A673 (cell line): ENCODE measurements around the gene TSSK2.

Source experiments
- CTCF ChIP-seq: fragments of 300-800, 200-600 bp; sonication (generic); conservative IDR thresholded peaks from 2 replicates; pipeline ENCODE4 v1.5.1; 2017; ENCODE audit warnings: low read depth, mild to moderate bottlenecking, antibody characterized with exemption, low read length, moderate library complexity, mixed read lengths
- EZH2 ChIP-seq: fragments of 200-600 bp; sonication (generic); IDR thresholded peaks from 2 replicates; pipeline ENCODE4 v1.6.1; 2017; ENCODE audit warnings: borderline replicate concordance, low read depth, mild to moderate bottlenecking, mixed read lengths, antibody characterized with exemption, low read length; ENCODE audit not compliant: poor library complexity, severe bottlenecking

- TF ChIP-seq CTCF (no peak), EZH2 (no peak)
Observed at GRCh38 chr22:19149991-19150390, 18.9 kb downstream of the TSSK2 start, which contains the start of gene GSC2.
